ENCODE data around the gene CLCF1.
A peak's percentile ranks its signal among the peaks of the same experiment; 100 is the strongest.
"Not testable (repeated sequence)": the region's sequence is repeated elsewhere in the genome, so short reads cannot be mapped to it uniquely, and the experiment has no call there.

Gene CLCF1

DNA sequence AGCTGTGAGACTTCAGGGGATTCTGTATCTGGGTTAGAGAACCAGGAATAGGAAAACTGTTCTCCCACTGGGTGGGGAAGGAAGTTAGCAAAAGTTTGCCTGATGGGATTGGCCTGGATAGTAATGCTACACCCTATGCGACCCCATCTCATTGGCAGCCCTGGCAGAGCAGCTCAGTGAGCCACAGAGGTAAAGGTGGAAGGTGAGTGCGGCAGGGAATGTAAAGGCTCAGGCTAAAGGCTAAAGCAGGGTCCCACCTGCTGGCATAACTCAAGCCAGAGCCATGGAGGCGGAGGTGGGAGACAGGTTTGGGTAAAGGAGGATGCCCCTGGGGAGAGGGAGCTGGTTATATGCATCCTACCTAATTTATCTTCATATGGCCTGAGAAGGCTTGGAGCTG lies 51.3 kb downstream of the CLCF1 start:
- no peak for DNase-seq (ENCODE audit: low spot score)

DNA sequence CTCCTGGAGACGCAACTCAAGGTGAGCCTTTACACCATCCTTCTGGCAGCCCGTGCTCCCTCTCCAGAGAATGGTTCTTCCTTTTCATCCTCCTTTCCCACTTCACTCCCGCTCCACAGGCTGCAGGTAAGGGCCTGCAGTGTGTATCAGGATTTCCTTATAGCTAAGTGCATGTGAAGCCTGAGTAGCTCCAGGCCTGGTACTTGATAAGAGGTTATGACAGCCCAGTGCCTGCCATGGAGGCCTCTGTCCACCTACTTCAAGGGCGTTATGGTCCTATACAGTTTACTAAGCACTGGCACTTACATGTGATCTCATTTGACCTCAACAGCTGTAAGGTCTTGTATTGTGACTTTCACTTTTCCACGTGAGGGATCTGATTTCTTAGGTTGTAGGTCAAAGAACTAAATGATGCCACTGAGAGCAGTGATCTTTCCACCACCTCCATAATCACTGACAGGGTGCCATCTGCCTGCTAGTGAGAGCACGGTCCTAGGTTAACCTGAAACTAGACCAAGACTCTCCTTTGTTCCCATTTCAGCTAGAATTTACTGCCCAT lies 52.0 kb downstream of the CLCF1 start:
- DNase-seq (ENCODE audit: low spot score) = no peak

DNA sequence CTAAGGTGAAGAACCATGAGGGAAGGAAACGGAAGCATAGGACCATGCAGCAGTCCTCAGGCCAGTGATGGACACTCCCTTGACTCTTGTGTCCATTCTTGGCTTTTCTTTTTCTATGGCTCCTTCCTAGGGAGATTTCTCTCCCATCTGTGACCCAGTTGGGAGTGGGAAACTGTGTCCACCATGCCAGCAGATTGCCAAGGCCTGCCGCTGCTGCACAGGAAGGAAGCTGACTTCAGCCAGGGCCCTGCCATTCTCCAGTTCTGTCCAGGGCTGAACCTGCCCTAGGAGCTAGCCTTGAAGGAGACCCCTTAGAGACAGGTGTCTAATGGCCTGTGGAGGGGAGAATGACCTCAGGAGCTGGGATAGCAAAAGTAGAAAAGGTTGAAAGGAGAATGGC lies 52.7 kb downstream of the CLCF1 start:
- DNase-seq (ENCODE audit: low spot score) = no peak

DNA sequence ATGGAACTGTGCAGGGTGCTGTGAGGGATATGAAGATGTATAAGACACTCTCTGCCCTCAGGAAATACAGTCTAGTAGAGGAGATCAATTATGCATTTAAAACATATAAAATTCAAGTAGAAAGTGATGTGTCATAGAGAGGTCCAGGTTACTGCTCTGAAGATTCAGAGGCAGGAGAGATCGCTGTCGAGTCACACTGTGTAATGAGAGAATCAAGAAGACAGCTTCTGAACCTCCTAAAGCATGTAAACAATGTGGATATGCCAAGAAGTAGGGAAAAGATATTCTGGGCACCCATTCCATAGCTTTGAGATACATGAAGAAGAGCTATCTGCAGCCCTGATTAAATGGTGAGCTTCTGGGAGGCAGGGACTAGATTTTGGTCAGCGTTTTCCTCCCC lies 53.4 kb downstream of the CLCF1 start:
- DNase-seq (ENCODE audit: low spot score) = no peak

DNA sequence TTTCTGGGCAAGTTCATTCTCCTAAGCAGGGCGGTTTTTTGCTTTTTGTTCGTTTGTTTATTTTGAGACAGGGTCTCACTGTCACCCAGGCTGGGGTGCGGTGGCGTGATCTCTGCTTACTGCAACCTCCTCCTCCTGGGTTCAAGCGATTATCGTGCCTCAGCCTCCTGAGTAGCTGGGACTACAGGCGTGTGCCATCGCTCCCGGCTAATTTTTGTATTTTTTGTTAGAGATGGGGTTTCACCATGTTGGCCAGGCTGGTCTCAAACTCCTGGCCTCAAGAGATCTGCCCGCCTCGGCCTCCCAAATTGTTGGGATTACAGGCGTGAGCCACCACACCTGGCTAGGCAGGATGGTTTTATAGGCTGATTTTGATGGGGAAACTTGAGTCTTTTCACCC lies 54.5 kb downstream of the CLCF1 start:
- not testable (repeated sequence) for DNase-seq (ENCODE audit: low spot score)

DNA sequence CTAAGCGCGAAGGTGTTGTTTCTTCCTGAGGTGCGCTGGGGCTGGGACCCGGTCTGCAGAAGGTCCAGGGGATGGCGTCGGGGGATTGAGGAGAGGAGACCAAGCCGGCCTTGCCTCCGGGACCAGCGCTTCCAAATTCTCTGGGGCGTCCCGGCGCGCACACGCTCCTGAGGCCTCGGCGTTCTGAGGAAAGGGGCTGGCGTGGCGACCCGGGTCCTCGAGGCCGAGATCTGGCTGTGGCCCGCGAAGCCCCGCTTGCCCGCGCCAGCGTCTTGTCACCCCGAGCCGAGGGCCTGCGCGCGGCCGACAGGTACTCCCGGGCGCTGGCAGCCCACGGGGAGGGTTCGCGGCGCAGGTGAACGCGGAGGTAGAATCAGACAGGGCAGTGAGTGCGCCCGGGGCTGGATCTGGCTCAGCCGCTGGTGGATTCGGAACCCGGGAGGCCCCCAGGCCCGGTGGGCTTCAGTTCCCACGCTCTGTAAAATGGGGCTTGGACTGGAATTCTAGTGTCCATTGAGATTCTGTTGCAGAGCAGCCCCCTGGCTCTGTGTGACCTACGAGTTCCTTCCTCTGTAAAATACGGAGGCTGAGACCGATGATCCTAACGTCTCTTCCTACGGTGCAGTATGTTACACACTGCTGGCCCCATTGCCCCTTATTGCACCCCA lies 55.4 kb downstream of the CLCF1 start:
- no peak for DNase-seq (ENCODE audit: low spot score)

DNA sequence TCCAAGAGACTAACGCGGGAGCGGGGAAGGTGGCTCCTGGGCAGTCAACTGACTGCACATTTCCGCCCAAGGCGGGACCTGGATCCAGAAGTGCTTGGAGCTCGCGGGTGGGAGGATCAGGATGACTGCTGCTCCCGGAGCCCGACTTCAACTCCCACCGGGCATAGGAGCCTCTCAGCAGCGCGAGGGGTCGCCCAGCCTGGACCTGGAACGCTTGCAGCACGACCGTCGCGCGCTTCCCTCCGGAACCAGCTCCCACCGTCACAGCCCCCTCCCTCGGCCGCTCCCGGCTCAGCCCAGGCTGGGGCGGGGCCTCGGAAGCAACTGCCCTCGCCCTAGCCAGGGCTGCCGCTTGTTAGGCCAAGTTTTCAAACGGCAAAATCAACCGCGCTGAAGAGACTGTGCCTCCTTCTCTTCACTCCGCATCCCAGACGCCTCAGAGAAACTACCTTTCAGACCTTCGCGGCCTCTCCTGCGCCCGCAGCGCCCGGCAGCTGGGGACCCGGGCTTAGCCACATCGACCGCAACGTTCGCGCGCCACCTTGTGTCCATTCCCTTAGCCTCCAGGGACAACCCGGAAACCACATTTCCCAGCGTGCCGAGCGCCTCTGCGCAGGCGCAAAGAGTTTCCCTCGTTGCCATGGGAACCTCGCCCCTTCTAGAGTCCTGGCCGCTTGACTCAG lies 56.1 kb downstream of the CLCF1 start:
- peak; percentile 99 for DNase-seq (ENCODE audit: low spot score)

DNA sequence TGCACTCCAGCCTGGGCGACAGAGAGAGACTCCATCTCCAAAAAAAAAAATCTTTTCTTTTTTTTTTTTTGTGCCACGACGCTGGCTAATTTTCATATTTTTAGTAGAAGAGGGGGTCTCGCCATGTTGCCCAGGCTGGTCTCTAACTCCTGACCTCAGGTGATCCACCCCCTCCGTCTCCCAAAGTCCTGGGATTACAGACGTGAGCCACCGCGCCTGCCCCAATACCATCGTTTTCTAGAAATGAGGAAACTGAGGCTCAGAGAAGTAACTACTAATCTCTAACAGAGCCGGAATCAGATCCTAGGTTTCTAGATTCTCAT lies 56.6 kb downstream of the CLCF1 start:
- no peak for DNase-seq (ENCODE audit: low spot score)

DNA sequence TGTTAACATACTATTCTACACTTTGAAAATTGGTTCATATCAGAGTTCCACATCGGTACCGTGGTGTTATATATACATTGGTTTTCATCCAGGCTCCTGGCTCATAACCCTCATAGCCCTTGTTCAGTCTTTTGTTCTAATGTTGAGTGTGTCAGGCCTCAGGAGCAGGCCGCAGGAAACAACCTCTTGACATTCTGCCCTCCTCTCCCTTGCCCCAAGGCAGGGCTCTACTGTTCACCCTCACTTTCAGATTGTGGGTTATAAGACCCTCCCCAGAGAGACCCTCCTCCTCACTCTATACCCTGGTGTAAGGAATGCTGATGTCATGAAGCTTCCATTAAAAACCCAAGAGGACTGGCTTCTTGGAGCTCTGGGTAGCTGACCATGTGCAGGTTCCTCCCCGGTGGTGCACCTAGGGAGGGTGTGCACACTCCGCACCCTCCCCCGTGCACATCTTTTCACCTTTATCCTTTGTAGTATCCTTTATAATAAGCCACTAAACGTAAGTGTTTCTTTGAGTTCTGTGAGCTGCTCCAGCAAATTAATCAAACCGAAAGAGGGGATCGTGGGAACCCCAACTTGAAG lies 58.0 kb downstream of the CLCF1 start:
- no peak for DNase-seq (ENCODE audit: low spot score)

DNA sequence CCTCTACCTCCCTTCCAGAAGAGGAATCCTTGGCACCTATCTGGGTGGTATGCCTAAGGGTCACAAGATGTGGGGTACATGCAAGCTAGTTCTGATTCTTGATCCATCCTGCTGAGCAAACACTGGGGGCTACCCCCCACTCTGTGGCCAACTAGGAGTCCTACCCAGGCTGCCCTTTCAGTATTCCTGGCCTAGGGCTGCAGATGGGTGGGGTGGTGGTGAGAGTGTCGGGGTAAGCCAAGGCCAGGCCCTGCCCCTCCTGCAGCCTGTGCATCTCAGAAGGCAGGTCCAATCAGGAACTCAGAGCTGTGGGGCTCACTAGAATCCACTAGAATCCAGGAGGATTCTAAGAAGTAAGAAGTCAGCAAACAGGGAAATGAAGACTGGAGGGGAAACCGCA lies 59.2 kb downstream of the CLCF1 start:
- DNase-seq (ENCODE audit: low spot score) = no peak

Data from hematopoietic multipotent progenitor cell treated with erythropoietin and hydrocortisone succinate and interleukin-3 and kit ligand, for 15 days (in vitro differentiated cells).